H9 (cell line): ENCODE data around the gene BEX1. TPM values are rescaled to one million over a fixed set of nuclear protein-coding genes. Genes with fewer than 3 reads are reported as not detected.

ENCODE experiments used
- DNase-seq: peaks from one replicate; pipeline ENCODE4 v3.0.0-alpha.2; 2017
- H2AFZ ChIP-seq: one replicate; pipeline ENCODE4 v1.6.1; 2013; ENCODE audit warnings: mild to moderate bottlenecking, low read length, control low read depth, moderate library complexity
- H2AK5ac ChIP-seq: 2 replicates; pipeline ENCODE4 v1.6.1; 2013; ENCODE audit warnings: low read length, control low read depth, mixed read lengths; ENCODE audit not compliant: insufficient read length
- H2BK120ac ChIP-seq: one replicate; pipeline ENCODE4 v1.6.1; 2013; ENCODE audit warnings: low read depth, mild to moderate bottlenecking, low read length, control low read depth, inconsistent platforms; ENCODE audit not compliant: poor library complexity, severe bottlenecking
- H2BK12ac ChIP-seq: 2 replicates; pipeline ENCODE4 v1.6.1; 2013; ENCODE audit warnings: low read length, control low read depth, mixed read lengths, low read depth; ENCODE audit not compliant: insufficient read length
- H2BK15ac ChIP-seq: 2 replicates; pipeline ENCODE4 v1.6.1; 2013; ENCODE audit warnings: low read depth, low read length, control low read depth
- H2BK20ac ChIP-seq: one replicate; pipeline ENCODE4 v1.6.1; 2013; ENCODE audit warnings: low read depth, mild to moderate bottlenecking, low read length, control low read depth, inconsistent platforms; ENCODE audit not compliant: poor library complexity, severe bottlenecking
- H2BK5ac ChIP-seq: 2 replicates; pipeline ENCODE4 v1.6.1; 2013; ENCODE audit warnings: low read length, control low read depth, mixed read lengths; ENCODE audit not compliant: insufficient read length
- H3K14ac ChIP-seq: 2 replicates; pipeline ENCODE4 v1.6.1; 2013; ENCODE audit warnings: low read length, control low read depth; ENCODE audit not compliant: insufficient read depth
- H3K18ac ChIP-seq: 2 replicates; pipeline ENCODE4 v1.6.1; 2013; ENCODE audit warnings: low read depth, mild to moderate bottlenecking, mixed read lengths, low read length, control low read depth; ENCODE audit not compliant: insufficient read length
- H3K23ac ChIP-seq: 2 replicates; pipeline ENCODE4 v1.6.1; 2013; ENCODE audit warnings: low read length, control low read depth, mixed read lengths, low read depth; ENCODE audit not compliant: insufficient read length
- H3K23me2 ChIP-seq: 2 replicates; pipeline ENCODE4 v1.6.1; 2013; ENCODE audit warnings: low read depth, mild to moderate bottlenecking, mixed read lengths, low read length, control low read depth; ENCODE audit not compliant: insufficient read length, poor library complexity, severe bottlenecking
- H3K27ac ChIP-seq: 2 replicates; pipeline ENCODE4 v1.5.1; 2013; ENCODE audit warnings: low read length, control low read depth, mixed read lengths, low read depth; ENCODE audit not compliant: insufficient read length
- H3K27me3 ChIP-seq: 2 replicates; pipeline ENCODE4 v1.6.1; 2013; ENCODE audit warnings: low read length, control low read depth, inconsistent platforms; ENCODE audit not compliant: insufficient read depth
- H3K4ac ChIP-seq: 2 replicates; pipeline ENCODE4 v1.6.1; 2013; ENCODE audit warnings: low read depth, mild to moderate bottlenecking, control low read depth, inconsistent platforms, low read length, moderate library complexity
- H3K4me1 ChIP-seq: 2 replicates; pipeline ENCODE4 v1.6.1; 2013; ENCODE audit warnings: low read length, control low read depth, inconsistent platforms; ENCODE audit not compliant: insufficient read depth
- H3K4me2 ChIP-seq: 2 replicates; pipeline ENCODE4 v1.6.1; 2013; ENCODE audit warnings: low read length, control low read depth, mixed read lengths; ENCODE audit not compliant: insufficient read length, insufficient read depth
- H3K56ac ChIP-seq: 2 replicates; pipeline ENCODE4 v1.6.1; 2013; ENCODE audit warnings: low read depth, mild to moderate bottlenecking, mixed read lengths, low read length, control low read depth; ENCODE audit not compliant: insufficient read length
- H3K79me1 ChIP-seq: 2 replicates; pipeline ENCODE4 v1.6.1; 2013; ENCODE audit warnings: low read depth, mild to moderate bottlenecking, moderate library complexity, low read length, control low read depth, inconsistent platforms; ENCODE audit not compliant: insufficient read depth, poor library complexity, severe bottlenecking
- H3K79me2 ChIP-seq: 2 replicates; pipeline ENCODE4 v1.6.1; 2013; ENCODE audit warnings: low read length, control low read depth, inconsistent platforms; ENCODE audit not compliant: insufficient read depth
- H3K9ac ChIP-seq: 2 replicates; pipeline ENCODE4 v1.6.1; 2013; ENCODE audit warnings: low read length, control low read depth, mixed read lengths; ENCODE audit not compliant: insufficient read length; ENCODE audit errors: extremely low read depth
- H3K9me3 ChIP-seq: one replicate; pipeline ENCODE4 v1.6.1; 2013; ENCODE audit warnings: low read depth, low read length, inconsistent platforms; ENCODE audit not compliant: control insufficient read depth
- H3T11ph ChIP-seq: one replicate; pipeline ENCODE4 v1.6.1; 2013; ENCODE audit warnings: mild to moderate bottlenecking, low read length, control low read depth, inconsistent platforms
- H4K20me1 ChIP-seq: one replicate; pipeline ENCODE4 v1.6.1; 2013; ENCODE audit not compliant: control insufficient read depth, insufficient read length, insufficient read depth
- H4K5ac ChIP-seq: 2 replicates; pipeline ENCODE4 v1.6.1; 2013; ENCODE audit warnings: low read depth, mild to moderate bottlenecking, mixed read lengths, low read length, control low read depth; ENCODE audit not compliant: insufficient read length
- H4K8ac ChIP-seq: replicated peaks from 2 replicates; pipeline ENCODE4 v1.6.1; 2013; ENCODE audit warnings: low read length, control low read depth, mixed read lengths, low read depth; ENCODE audit not compliant: insufficient read length
- H4K91ac ChIP-seq: 2 replicates; pipeline ENCODE4 v1.6.1; 2013; ENCODE audit warnings: low read depth, mild to moderate bottlenecking, moderate library complexity, mixed read lengths, low read length, control low read depth; ENCODE audit not compliant: insufficient read length
- H3K27ac Mint-ChIP-seq, 3 experiments: 2 replicates in 2 of 3; 3 replicates in 1 of 3; pipeline ENCODE4 v1.8.0; 2020 to 2021; ENCODE audit warnings: mixed read lengths in 3 of 3, mild to moderate bottlenecking in 1 of 3, moderate library complexity in 1 of 3
- H3K27me3 Mint-ChIP-seq: 2 replicates; pipeline ENCODE4 v1.8.0; 2021; ENCODE audit warnings: low read depth, mild to moderate bottlenecking, moderate library complexity, mixed read lengths
- H3K36me3 Mint-ChIP-seq, 3 experiments: 2 replicates in 2 of 3; 3 replicates in 1 of 3; pipeline ENCODE4 v1.8.0; 2020 to 2021; ENCODE audit warnings: low read depth in 3 of 3, mixed read lengths in 3 of 3; ENCODE audit not compliant: insufficient read depth in 1 of 3
- H3K4me1 Mint-ChIP-seq, 2 experiments: 2 replicates each; pipeline ENCODE4 v1.8.0; 2020; ENCODE audit warnings: mixed read lengths in 2 of 2
- H3K4me3 Mint-ChIP-seq, 2 experiments: 2 replicates in 1 of 2; 3 replicates in 1 of 2; pipeline ENCODE4 v1.8.0; 2020 to 2021; ENCODE audit warnings: mild to moderate bottlenecking in 2 of 2, mixed read lengths in 2 of 2, moderate library complexity in 1 of 2
- H3K9me3 Mint-ChIP-seq, 2 experiments: 2 replicates in 1 of 2; 3 replicates in 1 of 2; pipeline ENCODE4 v1.8.0; 2020; ENCODE audit warnings: mild to moderate bottlenecking in 2 of 2, mixed read lengths in 2 of 2, moderate library complexity in 1 of 2
- CTCF ChIP-seq: fragments of 200-600 bp; sonication (generic); conservative IDR thresholded peaks from 3 replicates; pipeline ENCODE4 v1.8.0; 2021; ENCODE audit warnings: antibody characterized with exemption, mild to moderate bottlenecking
- WGBS: extraction: QIAGEN DNeasy Blood & Tissue Kit; methylation state at CpG from one replicate; pipeline ENCODE4 v1.1.7; 2013; ENCODE audit warnings: missing lambda C conversion rate, low lambda C conversion rate, mixed read lengths; ENCODE audit not compliant: insufficient read length; ENCODE audit errors: extremely low coverage; 5-methylcytosine and 5-hydroxymethylcytosine counted together
- total RNA-seq: library from RNA; stranded (reverse); gene quantifications from 2 replicates; pipeline ENCODE4 v1.2.1, GENCODE V29; 2021

The BEX1 gene
- total RNA-seq, 1 experiment from 2014 or later: 51.7 TPM

GRCh38 chrX:103081051-103081450, 17.1 kb upstream of the BEX1 start:
- H4K20me1 ChIP-seq: no peaks in the 10 kb centered on the region
- H4K5ac ChIP-seq: no peak overlapping the region
- Mint-ChIP-seq H3K9me3 (peaks cover 69 to 81% of the 10 kb centered on the region in 2 experiments), H3K4me1 (no peaks in the 10 kb centered on the region), H3K4me3 (no peak overlapping the region), H3K27me3 (peaks cover 4% of the 10 kb centered on the region), H3K27ac (no peak overlapping the region; a peak in 1 of 7 replicates), H3K36me3 (peaks cover 0 to 10% (median 0%) of the 10 kb centered on the region in 3 experiments; a peak in 4 of 7 replicates)
- H3T11ph ChIP-seq: no peak overlapping the region
- WGBS: no CpG with 5 or more reads among the region's 6 CpGs
- H3K9me3 ChIP-seq: peaks cover 39% of the 10 kb centered on the region
- H3K4me2 ChIP-seq: no peak overlapping the region
- no peak overlapping the region for H3K14ac ChIP-seq
- no peak overlapping the region for H2AFZ ChIP-seq
- H3K4me1 ChIP-seq: no peaks in the 10 kb centered on the region
- H3K27me3 ChIP-seq: no peaks in the 10 kb centered on the region
- H4K91ac ChIP-seq: no peak overlapping the region
- no peak overlapping the region for H2BK5ac ChIP-seq
- no peaks in the 10 kb centered on the region for H3K79me1 ChIP-seq
- no peak overlapping the region for H3K9ac ChIP-seq
- no peak overlapping the region for H3K18ac ChIP-seq
- DNase-seq: no peak
- no peaks in the 10 kb centered on the region for H3K79me2 ChIP-seq
- H2BK20ac ChIP-seq: no peak overlapping the region
- H2BK15ac ChIP-seq: no peak overlapping the region
- no peak overlapping the region for H3K4ac ChIP-seq
- no peak overlapping the region for H2BK120ac ChIP-seq
- no peak for TF ChIP-seq CTCF
- no peak overlapping the region for H4K8ac ChIP-seq
- H3K27ac ChIP-seq: no peak overlapping the region
- H3K23me2 ChIP-seq: no peaks in the 10 kb centered on the region
- no peak overlapping the region for H2BK12ac ChIP-seq
- no peak overlapping the region for H3K23ac ChIP-seq
- H3K56ac ChIP-seq: no peak overlapping the region
- no peak overlapping the region for H2AK5ac ChIP-seq
